ENCODE results near the gene SOHLH1.

GRCh38 chr9:135684691-135685090 lies 14.6 kb downstream of the SOHLH1 start:
- TF ChIP-seq POLR2AphosphoS5 (IDR thresholded peaks at IDR 0.05) = no peak
- no peak for TF ChIP-seq CTCF (IDR thresholded peaks at IDR 0.05 in 8 of 11, conservative IDR thresholded peaks at IDR 0.05 in 3 of 11)
- TF ChIP-seq POLR2A (IDR thresholded peaks at IDR 0.05) = no peak

Data from spleen (tissue), 7 donors.